Stimulated activated CD8-positive, alpha-beta memory T cell treated with anti-CD3 and anti-CD28 coated beads, Interleukin-4, amount 100 ng/mL, for 48 hours (primary cell): ENCODE results near the gene SLC35F6.
"Not testable (repeated sequence)": the region's sequence is repeated elsewhere in the genome, so short reads cannot be mapped to it uniquely, and the experiment has no call there.

Experiments
- DNase-seq: peaks from one replicate; pipeline ENCODE4 v3.0.0-alpha.2; 2020

The SLC35F6 gene

DNA sequence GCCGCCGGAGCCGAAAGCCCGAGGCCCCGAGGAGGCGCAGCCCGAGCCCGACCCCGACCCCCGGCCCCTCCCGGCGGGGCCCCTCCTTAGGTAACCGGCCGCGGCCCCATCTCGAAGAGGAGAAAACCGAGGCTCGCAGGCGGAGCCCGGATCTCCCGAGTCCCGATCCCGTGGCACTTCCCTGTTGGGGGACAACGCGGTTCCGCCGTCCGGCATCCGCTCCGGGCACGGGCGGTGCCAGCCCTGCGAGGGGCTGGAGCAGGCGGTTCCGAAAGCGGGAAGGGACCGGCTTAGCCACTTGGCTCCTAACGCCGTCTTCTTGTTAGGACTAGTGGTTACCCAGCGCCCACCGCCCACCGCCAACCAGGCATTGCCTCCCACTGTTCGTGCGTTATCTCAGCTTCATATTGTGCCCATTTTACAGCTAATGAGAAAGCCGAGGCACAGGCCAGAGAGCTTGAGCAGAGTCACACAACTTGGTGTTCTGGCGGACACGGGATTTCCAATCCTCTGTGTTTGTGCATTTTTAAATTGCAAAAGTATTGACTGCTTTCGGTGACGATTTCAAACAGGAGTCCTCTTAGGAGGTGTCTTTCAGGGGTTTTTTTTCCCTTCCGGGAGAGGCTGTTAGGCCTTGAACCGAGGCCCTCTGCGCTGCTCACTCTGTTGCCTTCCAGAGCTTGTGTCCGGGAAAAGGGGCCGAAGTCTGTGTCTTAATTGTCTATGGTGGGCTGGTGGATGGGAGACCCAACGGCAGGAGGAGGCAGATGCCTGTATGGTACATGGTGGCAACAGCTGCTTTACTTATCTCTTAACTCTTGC is 22.3 kb downstream of the SLC35F6 start:
- DNase-seq: peak; percentile 50

DNA sequence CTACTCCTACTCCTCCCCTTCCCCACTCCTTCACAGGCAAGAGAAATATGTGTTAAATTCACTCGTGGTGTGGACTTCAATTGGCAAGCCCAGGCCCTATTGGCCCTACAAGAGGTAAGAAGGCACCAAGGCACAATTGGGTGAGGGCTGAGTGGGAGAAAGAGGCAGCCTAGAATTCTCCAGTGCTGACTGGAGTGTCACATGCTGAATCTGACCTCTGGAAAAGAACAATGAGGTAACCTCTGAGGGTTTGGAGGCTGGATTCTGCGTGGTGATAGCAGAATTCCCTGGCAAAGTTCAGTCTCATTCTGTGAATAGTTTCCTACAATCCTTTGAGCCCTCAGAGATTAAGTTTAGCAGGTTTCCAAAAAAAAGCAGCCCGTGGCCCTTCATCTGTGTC is 28.6 kb downstream of the SLC35F6 start:
- DNase-seq: no peak

DNA sequence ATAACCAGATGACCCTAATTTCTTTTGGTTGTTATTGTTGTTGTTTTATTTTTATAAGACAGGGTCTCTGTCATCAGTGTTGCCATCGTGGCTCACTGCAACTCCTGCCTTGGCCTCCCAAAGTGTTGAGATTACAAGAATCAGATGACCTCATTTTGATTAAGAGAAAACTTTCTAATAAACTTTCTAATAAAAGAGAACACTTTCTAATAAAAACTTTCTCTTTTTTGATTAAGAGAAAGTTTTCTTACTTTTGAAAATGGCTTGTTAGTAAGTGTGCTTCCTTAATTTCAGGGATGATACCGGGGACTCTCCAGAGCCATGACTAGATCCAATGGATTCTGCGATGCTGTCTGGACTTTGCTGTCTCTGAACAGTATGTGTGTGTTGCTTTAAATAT is 29.4 kb downstream of the SLC35F6 start:
- no peak for DNase-seq

DNA sequence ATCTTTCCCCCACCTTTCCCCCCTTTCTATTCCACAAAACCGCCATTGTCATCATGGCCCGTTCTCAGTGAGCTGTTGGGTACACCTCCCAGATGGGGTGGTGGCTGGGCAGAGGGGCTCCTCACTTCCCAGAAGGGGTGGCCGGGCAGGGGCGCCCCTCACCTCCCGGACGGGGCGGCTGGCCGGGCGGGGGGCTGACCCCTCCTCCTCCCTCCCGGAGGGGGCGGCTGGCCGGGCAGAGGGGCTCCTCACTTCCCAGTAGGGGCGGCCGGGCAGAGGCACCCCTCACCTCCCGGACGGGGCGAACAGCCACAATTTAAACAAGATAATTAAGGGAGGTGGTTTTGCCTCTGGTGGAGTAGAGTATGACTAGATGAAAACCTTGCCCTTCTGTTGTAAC is 31.1 kb downstream of the SLC35F6 start:
- not testable (repeated sequence) for DNase-seq

DNA sequence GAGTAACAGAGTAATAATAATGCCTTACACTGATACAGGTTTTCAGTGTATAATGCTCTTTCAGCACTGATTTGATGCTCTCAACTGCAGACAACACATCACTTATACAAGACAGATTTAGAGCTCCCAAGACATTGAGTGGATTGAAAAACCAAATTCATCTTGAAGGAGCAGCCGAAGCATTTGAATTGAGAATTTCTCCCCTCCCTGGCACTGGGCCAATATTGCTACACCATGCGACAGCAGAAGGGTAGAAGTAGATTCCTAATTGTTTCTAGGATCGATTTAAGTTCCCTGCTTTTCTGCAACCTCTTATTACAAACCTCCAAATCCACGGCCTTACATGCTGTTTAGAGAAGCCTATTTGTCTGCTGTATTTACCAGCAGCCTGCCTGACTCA is 37.2 kb downstream of the SLC35F6 start:
- DNase-seq: no peak

DNA sequence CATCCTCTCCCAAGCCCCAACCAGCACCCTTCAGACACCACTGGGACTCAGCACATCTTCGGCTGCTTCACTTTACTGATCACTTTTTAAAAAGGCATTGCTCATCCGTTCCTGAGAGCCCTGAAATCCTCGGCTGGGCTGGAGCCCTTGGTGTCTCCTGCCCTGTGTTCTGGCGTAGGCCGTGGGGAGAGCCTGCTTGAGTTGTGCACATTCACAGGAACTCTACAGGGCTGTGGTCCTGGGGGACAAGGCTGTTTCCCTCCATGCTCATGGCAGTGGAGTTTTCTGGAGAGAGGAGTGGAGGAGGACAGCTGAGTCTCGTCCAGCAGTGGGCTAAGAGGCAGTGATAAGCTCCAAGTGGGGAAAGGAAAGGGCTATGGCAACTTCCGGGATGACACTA is 37.7 kb downstream of the SLC35F6 start:
- no peak for DNase-seq

DNA sequence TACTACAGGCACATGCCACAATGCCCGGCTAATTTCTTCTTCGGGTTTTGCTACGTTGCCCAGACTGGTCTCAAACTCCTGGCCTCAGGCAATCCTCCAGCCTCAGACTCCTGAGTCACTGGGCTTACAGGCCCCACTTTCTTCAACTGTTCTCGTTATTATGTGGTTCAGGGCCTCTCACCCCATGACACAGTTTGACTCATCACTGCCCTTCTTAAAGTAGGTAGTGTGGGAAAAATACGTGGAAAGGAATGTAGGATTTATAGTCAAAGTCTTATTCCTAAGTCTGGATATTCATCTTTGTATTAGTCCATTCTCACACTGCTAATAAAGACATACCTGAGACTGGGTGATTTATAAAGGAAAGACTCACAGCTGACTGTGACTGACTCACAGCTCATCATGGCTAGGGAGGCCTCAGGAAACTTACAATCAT is 41.2 kb downstream of the SLC35F6 start:
- no peak for DNase-seq

DNA sequence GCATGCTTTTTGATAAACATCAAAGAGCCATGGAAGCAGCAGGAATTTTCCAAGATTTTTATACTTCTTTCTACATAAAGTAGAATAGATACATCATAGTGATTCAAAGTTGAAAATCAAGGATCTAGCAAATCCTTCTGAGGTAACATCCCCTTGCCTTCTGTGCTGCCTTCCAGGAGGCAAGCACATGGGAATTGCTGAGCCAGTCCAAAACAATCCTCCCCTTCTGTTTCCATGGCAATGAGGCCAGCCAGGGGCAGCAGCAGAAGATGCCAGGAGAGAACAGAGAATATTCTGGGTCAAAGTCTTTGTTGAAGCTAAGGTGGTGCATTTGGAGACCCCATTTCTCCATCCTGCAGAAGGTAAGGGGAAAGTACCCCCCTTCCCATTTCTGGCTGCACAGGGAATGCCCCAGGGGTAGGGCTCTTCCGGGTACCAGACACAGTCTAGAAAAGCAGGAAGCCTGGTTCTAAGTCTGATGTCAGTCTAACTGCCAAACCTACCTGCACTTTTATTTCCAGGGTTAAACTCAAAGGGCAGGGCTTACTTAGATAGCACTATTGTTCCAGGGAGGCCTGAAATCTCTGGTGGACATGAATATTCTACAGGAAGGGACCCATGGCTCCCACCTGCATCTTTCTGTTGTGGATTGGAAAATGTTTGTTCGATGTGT is 43.8 kb downstream of the SLC35F6 start:
- no peak for DNase-seq

DNA sequence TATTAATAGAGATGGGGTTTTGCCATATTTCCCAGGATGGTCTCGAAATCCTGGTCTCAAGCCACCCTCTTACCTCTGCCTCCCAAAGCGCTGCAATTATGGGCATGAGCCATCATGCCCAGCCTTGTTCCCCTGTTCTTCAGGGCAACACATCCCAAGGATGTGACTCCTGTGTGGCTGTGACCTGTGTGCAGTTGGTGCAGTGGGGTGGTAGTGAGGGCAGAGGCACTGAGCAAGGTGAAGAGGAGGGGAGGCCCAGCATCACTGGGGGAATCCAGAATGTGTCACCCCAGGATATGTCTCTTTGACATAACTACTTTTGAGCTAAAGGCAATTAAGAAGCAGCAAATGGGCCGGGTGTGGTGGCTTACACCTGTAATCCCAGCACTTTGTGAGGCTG is 45.1 kb downstream of the SLC35F6 start:
- no peak for DNase-seq

DNA sequence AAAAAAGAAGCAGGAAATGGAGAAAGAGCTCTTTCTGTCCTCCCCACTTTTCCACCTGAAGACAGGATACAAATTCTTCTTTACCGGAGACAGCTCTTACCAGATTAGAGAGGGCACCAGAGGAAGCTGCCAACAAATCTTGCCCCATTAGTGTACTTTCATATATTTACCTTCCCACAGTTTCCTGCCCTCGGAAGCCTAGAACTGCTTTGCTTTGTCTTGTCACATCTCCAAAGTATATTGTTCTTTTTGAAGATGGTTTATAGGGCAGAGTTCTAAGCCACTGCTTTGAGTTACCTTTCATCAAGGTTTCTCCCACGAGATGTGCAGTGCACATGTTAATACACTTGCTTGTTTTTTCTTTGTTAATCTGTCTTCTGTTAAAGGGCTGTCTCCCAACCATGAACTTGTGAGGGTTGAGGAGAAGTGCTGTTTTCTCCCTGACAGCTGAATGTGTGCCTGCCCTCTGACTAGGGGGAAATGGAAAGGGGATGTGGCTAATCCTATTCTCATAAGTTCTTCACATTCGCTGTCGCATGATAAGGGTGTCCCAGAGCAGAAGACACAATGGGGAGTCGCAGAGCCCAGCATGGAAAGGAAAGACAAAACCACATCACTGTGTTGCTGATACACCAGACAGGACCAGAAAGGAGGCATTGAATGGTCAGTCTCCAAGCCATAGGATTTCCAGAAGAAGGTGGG is 45.9 kb downstream of the SLC35F6 start:
- no peak for DNase-seq

DNA sequence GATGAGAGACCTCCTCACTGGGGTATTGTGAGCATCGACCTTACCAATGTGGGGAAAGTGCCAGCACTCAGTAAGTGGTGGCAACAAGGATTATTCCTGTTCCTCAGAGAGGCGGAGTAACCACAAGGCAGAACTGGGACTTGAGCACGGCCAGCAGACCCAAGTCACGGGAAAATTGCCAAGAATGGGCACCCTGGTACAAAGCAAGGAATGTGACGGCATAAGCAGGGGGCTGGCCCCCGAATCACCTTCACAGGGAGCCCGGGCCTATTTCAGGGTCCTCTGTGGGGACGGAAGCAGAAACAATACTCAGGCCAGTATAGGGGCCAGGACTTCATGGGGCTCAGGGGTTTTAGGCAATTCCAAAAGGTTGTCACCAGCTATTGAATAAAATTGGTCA is 47.2 kb downstream of the SLC35F6 start:
- no peak for DNase-seq

DNA sequence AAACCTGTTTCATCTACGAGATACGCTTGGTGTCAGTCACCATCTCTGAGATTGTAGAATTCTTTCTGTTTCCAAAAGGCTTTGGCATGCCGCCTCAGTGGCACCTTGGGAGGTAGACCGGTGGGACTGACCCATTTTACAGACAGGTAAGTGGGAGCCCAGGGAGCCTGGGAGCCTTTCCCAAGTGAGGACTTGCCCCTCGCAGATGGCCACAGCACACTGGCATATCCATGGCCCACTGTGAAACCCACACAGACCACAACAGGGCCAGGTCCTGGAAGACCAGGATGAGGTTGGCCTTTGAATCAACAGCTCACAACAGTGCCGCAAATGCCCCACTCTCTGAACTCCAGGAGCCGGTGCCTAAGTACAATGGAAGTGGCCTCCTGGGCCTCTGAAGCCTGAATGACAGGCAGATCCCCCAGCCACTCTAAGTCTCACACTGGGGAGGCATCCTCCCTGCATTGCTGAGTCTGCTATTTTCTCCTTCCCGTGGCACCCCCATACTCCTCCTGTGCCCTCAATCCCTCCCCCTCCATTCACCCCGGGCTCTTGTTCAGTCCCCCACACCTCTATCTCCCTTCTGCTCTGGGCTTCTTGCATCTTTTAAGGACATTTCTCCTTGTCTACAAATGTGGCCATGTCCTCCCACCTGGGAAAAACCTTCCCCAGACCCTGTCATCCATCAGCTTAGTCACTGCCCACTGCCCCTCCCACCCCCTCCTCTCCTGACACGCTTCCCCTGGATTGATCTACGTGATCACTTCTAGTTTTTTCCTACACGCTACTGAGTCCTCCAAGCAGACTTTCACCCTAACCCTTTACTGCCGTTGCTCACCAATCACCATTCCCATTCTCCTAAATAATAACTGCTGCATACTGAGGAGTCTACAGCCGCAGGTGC is 48.0 kb downstream of the SLC35F6 start:
- no peak for DNase-seq

DNA sequence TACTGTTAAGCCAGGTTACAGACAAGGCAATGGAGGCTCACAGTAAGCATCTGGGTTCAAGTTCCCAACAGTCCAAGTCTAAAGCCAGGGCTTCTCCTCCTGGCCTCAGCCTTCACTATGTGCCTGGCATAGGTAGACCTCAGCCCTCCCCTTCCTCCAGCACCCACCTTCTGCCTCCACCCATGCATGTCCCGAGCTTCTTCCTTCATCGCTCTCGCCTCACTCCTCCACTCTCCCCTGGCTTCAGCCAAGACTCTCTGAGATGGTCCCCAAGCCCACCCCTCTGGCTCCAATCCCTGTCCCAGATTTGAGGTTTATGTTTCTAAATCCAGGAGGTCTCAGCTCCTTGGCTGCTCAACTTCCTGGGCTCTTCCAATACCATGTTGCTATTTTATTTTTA is 48.6 kb downstream of the SLC35F6 start:
- DNase-seq: no peak

DNA sequence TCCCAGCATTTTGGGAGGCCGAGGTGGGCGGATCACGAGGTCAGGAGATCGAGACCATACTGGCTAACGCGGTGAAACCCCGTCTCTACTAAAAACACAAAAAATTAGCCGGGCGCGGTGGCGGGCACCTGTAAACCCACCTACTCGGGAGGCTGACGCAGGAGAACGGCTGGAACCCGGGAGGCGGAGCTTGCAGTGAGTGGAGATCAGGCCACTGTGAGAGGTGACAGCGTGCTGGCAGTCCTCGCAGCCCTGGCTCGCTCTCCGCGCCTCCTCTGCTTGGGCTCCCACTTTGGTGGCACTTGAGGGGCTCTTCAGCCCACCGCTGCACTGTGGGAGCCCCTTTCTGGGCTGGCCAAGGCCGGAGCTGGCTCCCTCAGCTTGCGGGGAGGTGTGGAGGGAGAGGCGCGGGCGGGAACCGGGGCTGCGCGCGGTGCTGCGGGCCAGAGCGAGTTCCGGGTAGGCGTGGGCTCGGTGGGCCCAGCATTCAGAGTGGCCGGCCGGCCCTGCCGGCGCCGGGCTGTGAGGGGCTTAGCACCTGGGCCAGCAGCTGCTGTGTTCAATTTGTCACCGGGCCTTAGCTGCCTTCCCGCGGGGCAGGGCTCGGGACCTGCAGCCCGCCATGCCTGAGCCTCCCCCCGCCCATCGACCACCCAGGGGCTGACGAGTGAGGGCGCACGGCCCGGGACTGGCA is 50.1 kb downstream of the SLC35F6 start:
- not testable (repeated sequence) for DNase-seq

DNA sequence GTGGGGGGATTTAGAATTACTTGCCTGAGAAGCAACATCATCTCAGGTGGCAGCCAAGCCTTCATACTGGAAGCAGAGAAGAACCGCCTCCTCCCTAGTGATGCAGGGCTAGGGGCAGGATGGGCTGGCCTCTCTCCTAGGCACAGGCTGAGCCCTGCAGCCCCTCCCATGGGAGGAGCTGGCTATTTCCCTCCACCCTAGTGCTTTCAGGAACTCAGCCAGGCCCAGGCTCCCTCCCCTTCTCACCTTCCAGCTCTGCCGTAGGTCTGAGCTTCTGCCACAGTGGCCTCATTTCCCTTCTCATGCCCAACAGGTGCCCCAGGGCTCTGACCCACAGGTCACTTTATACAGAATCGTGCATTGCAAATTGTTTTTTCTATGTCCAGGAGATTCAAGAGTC is 52.8 kb downstream of the SLC35F6 start:
- DNase-seq: no peak

DNA sequence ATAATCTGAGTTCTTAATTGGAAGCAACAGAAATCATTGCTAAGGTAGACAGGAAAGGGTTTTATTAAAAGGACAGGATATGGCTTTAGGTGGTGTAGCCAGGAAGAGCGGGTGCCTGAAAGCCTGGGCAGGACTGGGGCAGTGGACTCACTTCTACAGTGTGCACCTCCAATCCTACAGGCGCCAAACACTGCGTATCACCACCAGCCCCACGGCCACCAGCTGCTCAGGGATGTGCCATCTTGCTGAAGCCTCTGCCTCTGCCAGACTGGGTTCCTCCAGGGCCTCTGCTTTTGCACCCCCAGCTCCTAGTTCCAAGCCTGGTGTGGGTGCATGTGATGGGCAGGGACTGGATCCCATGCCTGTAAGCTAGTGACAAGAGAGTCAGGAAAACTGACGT is 54.2 kb downstream of the SLC35F6 start:
- no peak for DNase-seq

DNA sequence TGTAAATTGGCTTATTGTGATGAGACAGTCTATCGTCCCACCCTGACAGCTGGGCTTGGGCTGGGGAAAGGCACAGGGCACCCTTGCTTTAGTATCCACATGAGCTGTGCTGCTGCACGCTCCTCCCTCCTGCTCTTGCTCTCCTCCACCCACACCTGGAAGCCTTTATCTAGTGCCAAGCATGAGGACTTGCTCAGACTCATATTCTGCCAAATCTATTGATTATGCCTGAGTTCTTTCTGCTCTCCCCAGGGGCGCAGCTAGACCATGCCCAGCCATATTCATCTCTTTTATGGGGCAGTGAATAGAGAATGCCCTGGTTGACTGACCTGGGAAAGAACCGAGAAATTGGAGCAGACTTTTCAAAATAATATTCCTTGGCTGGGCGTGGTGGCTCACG is 54.9 kb downstream of the SLC35F6 start:
- no peak for DNase-seq

DNA sequence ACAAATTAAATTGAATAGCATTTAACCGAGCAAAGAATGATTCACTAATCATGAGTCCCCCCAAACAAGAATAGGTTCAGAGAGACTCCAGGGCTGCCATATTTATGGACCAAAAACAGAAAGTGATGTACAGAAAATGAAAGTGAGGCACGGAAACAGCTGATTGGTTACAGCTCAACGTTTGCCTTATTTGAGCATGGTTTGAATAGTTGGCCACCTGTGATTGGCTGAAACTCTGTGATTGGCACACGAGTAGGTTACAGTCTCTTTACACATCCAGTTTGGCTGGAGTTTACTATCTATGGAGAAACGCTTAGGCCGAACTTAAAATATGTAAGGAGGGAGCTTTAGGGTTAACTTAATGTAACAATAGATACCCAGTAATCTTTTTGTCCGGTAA is 56.8 kb downstream of the SLC35F6 start:
- no peak for DNase-seq

DNA sequence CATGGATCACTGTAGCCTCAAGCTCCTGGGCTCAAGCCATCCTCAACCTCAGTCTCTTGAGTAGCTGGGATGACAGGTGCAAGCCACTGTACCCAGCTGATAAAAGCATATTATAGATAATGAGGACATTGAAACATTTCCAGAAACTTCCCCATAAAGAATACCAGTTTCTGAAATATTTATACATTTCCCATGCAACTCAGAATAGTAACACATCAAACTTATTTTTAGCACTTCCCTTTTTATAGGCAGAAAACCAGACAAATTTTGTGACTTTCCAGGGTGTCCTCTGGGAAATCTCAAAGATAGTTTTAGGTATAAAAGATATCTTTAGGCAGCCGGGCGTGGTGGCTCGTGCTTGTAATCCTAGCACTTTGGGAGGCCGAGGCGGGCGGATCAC is 58.8 kb downstream of the SLC35F6 start:
- no peak for DNase-seq
